ENCODE measurements around the gene NDC80.
A peak's percentile ranks its signal among the peaks of the same experiment; 100 is the strongest.

NDC80 gene

DNA sequence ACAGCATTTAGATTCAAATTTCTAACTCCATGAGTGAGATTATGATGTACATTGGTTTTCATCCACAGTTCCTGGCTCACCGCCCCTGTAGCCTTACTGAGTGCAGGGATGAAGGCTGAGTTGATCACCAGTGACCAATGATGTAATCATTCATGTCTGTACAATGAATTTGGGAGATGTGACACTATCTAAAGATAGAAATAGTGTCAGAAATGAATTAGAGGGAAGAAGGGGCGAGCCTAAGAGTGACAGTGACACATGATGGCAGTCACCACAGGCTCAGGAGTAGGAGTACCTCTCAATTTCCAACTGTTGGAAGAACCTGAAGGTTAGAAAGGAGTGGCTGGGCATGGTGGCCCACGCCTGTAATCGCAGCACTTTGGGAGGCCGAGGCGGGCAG, 3.2 kb upstream of the NDC80 start (continued):
- no peak for TF ChIP-seq ZNF248 (tag by site-specific recombination; IDR thresholded peaks at IDR 0.05)
- no peak for TF ChIP-seq ZNF707 (tag by site-specific recombination; IDR thresholded peaks at IDR 0.05)
- TF ChIP-seq, protein P1, sequence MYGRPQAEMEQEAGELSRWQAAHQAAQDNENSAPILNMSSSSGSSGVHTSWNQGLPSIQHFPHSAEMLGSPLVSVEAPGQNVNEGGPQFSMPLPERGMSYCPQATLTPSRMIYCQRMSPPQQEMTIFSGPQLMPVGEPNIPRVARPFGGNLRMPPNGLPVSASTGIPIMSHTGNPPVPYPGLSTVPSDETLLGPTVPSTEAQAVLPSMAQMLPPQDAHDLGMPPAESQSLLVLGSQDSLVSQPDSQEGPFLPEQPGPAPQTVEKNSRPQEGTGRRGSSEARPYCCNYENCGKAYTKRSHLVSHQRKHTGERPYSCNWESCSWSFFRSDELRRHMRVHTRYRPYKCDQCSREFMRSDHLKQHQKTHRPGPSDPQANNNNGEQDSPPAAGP (tag by site-specific recombination; IDR thresholded peaks at IDR 0.05), result no peak
- TF ChIP-seq ZNF521 (tag by site-specific recombination; IDR thresholded peaks at IDR 0.05), result no peak

DNA sequence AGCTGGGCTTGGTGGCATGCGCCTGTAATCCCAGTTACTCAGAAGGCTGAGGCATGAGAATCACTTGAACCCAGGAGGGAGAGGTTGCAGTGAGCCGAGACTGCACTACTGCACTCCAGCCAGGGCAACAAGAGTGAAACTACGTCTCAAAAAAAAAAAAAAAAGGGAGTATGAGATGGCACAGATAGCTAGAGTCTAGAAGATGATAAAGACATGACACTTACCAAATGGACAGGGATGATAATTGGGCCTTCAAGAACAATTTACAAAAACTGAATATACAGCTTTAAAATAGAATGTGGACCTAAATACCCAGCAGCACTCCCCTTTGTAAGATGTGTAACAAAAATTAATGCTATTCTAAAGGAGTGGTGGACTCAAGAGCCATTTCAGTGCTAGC, 2.8 kb upstream of the NDC80 start:
- Histone ChIP-seq H3K9me3 (ENCODE audit: control insufficient read depth, insufficient read depth, low read depth, low read length) (no peaks in the 10 kb centered on the region), H3K4me3 (ENCODE audit: low read depth, low read length) (no peak overlapping the region), H3K27ac (ENCODE audit: extremely low read depth, low read depth, low read length) (no peak overlapping the region), H3K4me1 (ENCODE audit: control insufficient read depth, insufficient read depth, low read length) (no peaks in the 10 kb centered on the region), H3K36me3 (ENCODE audit: control insufficient read depth in 2 of 2, insufficient read depth in 1 of 2, low read length in 2 of 2) (peaks cover 0 to 7% of the 10 kb centered on the region in 2 experiments; a peak in 2 of 3 replicates)
- CTCF ChIA-PET, result no interaction called here
- TF ChIP-seq ZNF350 (tag by site-specific recombination; IDR thresholded peaks at IDR 0.05), result no peak
- TF ChIP-seq, protein P2, sequence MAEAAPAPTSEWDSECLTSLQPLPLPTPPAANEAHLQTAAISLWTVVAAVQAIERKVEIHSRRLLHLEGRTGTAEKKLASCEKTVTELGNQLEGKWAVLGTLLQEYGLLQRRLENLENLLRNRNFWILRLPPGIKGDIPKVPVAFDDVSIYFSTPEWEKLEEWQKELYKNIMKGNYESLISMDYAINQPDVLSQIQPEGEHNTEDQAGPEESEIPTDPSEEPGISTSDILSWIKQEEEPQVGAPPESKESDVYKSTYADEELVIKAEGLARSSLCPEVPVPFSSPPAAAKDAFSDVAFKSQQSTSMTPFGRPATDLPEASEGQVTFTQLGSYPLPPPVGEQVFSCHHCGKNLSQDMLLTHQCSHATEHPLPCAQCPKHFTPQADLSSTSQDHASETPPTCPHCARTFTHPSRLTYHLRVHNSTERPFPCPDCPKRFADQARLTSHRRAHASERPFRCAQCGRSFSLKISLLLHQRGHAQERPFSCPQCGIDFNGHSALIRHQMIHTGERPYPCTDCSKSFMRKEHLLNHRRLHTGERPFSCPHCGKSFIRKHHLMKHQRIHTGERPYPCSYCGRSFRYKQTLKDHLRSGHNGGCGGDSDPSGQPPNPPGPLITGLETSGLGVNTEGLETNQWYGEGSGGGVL (tag by site-specific recombination; IDR thresholded peaks at IDR 0.05), result no peak
- POLR2A ChIA-PET, result no interaction called here

DNA sequence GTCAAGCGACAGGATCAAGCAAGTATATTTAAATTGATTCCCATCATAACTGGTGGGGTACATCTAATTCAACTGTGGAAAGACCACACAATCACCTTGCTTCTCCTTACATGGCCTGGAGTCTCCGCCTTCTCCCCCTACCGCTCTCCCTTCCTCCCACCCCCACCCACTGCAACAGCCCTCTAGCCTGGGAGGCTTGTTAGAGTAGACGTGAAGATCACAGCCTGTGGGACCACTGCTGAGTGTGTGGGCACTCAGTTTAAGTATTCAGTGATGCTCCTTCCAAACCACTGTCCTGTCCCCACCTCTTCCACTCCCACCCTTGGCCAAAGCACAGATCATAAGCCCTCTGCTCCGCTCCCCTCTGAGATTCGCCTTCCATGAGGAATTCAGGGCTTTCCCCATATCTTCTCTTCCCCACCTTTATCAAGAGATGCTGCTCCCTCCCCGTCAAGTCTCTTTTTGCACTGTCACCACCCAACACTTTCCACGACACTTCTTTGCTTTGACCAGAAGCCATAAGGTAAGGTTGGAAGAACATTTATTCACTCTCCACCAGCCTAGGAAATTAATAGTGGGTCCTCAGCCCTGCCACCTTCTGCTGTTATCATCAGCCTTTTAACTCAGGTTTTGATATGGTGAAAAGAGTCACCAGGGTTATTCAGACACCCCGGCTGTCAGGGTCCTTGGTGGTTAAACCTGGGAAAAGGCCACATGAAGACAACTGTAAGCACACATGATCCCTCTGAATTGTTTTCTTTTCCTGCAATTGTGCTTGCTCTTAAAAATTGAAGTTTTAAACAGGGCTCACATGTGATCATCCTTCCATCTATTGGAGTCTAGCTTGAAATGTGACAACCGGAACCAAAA, 1.8 kb upstream of the NDC80 start:
- Histone ChIP-seq H3K4me3 (ENCODE audit: low read depth, low read length) (peak overlapping the region; percentile 84), H3K9me3 (ENCODE audit: control insufficient read depth, insufficient read depth, low read depth, low read length) (no peaks in the 10 kb centered on the region), H3K27ac (ENCODE audit: extremely low read depth, low read depth, low read length) (no peak overlapping the region), H3K36me3 (ENCODE audit: control insufficient read depth in 2 of 2, insufficient read depth in 1 of 2, low read length in 2 of 2) (peaks cover 0 to 8% of the 10 kb centered on the region in 2 experiments; a peak in 2 of 3 replicates), H3K4me1 (ENCODE audit: control insufficient read depth, insufficient read depth, low read length) (no peaks in the 10 kb centered on the region)
- CTCF ChIA-PET, result interaction anchor here (0.6 kb wide), 1 partner anchor 70 kb away, joined by 3 read pairs; no protein-coding TSS in a partner anchor
- TF ChIP-seq, protein P3, sequence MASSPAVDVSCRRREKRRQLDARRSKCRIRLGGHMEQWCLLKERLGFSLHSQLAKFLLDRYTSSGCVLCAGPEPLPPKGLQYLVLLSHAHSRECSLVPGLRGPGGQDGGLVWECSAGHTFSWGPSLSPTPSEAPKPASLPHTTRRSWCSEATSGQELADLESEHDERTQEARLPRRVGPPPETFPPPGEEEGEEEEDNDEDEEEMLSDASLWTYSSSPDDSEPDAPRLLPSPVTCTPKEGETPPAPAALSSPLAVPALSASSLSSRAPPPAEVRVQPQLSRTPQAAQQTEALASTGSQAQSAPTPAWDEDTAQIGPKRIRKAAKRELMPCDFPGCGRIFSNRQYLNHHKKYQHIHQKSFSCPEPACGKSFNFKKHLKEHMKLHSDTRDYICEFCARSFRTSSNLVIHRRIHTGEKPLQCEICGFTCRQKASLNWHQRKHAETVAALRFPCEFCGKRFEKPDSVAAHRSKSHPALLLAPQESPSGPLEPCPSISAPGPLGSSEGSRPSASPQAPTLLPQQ (tag by site-specific recombination; IDR thresholded peaks at IDR 0.05), result 0 out of 2 replicates have a peak, but pooled peaks have one; percentile 21
- TF ChIP-seq, protein P4, sequence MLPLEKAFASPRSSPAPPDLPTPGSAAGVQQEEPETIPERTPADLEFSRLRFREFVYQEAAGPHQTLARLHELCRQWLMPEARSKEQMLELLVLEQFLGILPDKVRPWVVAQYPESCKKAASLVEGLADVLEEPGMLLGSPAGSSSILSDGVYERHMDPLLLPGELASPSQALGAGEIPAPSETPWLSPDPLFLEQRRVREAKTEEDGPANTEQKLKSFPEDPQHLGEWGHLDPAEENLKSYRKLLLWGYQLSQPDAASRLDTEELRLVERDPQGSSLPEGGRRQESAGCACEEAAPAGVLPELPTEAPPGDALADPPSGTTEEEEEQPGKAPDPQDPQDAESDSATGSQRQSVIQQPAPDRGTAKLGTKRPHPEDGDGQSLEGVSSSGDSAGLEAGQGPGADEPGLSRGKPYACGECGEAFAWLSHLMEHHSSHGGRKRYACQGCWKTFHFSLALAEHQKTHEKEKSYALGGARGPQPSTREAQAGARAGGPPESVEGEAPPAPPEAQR (tag by site-specific recombination; IDR thresholded peaks at IDR 0.05), result no peak
- TF ChIP-seq ZNF830 (tag by site-specific recombination; IDR thresholded peaks at IDR 0.05; ENCODE audit: low read depth), result no peak
- peak; percentile 88 for TF ChIP-seq EGR2 (tag by site-specific recombination; IDR thresholded peaks at IDR 0.05; ENCODE audit: low read depth)
- TF ChIP-seq ZNF596 (tag by site-specific recombination; IDR thresholded peaks at IDR 0.05), result no peak
- TF ChIP-seq ZNF571 (tag by site-specific recombination; IDR thresholded peaks at IDR 0.05), result no peak
- no peak for TF ChIP-seq HOXD13 (CRISPR knock-in tag; IDR thresholded peaks at IDR 0.05; ENCODE audit: borderline replicate concordance)
- TF ChIP-seq ZSCAN16 (tag by site-specific recombination; IDR thresholded peaks at IDR 0.05), result no peak
- TF ChIP-seq ZSCAN23 (tag by site-specific recombination; IDR thresholded peaks at IDR 0.05), result no peak
- peak; percentile 89 for TF ChIP-seq ZFHX2 (tag by site-specific recombination; conservative IDR thresholded peaks at IDR 0.05)
- POLR2A ChIA-PET, result no interaction called here
